Spleen (tissue), 11 donors: ENCODE data around the gene NGRN. TPM values are rescaled to one million over a fixed set of nuclear protein-coding genes. Genes with fewer than 3 reads are reported as not detected.

Experiments
- DNase-seq: peaks from one replicate; pipeline ENCODE4 v3.0.0-alpha.2; 2020
- H3K27ac ChIP-seq, 8 donors: fragments of 200-600 bp; sonication (generic) in 7 of 8; 1 replicate in 4 of 8; 2 replicates in 4 of 8; pipeline versions ENCODE4 v1.5.0 to v1.8.0; 2016 to 2021; ENCODE audit warnings: inconsistent platforms in 4 of 8, mild to moderate bottlenecking in 4 of 8, moderate library complexity in 1 of 8
- H3K27me3 ChIP-seq, 7 donors: fragments of 200-600 bp; sonication (generic) in 6 of 7; replicated peaks in 1 of 7; 1 replicate in 4 of 7; 2 replicates in 3 of 7; pipeline versions ENCODE4 v1.5.0 to v1.8.0; 2016 to 2021; ENCODE audit warnings: inconsistent platforms in 3 of 7, mild to moderate bottlenecking in 1 of 7
- H3K36me3 ChIP-seq, 6 donors: fragments of 200-600 bp; sonication (generic) in 5 of 6; 1 replicate in 4 of 6; 2 replicates in 2 of 6; pipeline versions ENCODE4 v1.5.0 to v1.8.0; 2016 to 2021; ENCODE audit warnings: inconsistent platforms in 2 of 6
- H3K4me1 ChIP-seq, 6 donors: fragments of 200-600 bp; sonication (generic) in 5 of 6; 1 replicate in 3 of 6; 2 replicates in 3 of 6; pipeline versions ENCODE4 v1.5.0 to v1.8.0; 2016 to 2021; ENCODE audit warnings: inconsistent platforms in 3 of 6
- H3K4me3 ChIP-seq, 8 donors: fragments of 200-600 bp; sonication (generic) in 7 of 8; 1 replicate in 4 of 8; 2 replicates in 4 of 8; pipeline versions ENCODE4 v1.5.0 to v1.8.0; 2016 to 2021; ENCODE audit warnings: inconsistent platforms in 4 of 8, mild to moderate bottlenecking in 4 of 8, moderate library complexity in 2 of 8
- H3K9me3 ChIP-seq, 8 donors: fragments of 200-600 bp; sonication (generic) in 7 of 8; 1 replicate in 4 of 8; 2 replicates in 4 of 8; pipeline versions ENCODE4 v1.5.0 to v1.8.0; 2016 to 2021; ENCODE audit warnings: inconsistent platforms in 4 of 8
- CTCF ChIP-seq, 11 experiments: fragments of 200-600 bp in 7 of 11; fragments of 450-650 bp in 4 of 11; sonication (generic) in 4 of 11; IDR thresholded peaks in 8 of 11; conservative IDR thresholded peaks in 3 of 11; 1 replicate in 7 of 11; 2 replicates in 4 of 11; pipeline versions ENCODE4 v1.4.0 to v1.8.0; 2016 to 2021; ENCODE audit warnings: antibody characterized with exemption in 11 of 11, inconsistent platforms in 4 of 11, mild to moderate bottlenecking in 1 of 11
- POLR2A ChIP-seq, 3 donors: fragments of 450-650 bp; IDR thresholded peaks; one replicate each; pipeline ENCODE4 v1.5.1; 2017; ENCODE audit warnings: antibody characterized with exemption in 3 of 3, mild to moderate bottlenecking in 1 of 3
- POLR2AphosphoS5 ChIP-seq, 3 donors: sonication (generic); formaldehyde crosslinking; IDR thresholded peaks; one replicate each; pipeline ENCODE4 v1.5.1; 2017; ENCODE audit warnings: antibody characterized with exemption in 3 of 3
- WGBS, 5 donors: extraction: QIAGEN DNeasy Blood & Tissue Kit in 3 of 5; methylation state at CpG; one replicate each; pipeline versions ENCODE4 v1.1.5 to v1.1.7; 2013 to 2018; 5-methylcytosine and 5-hydroxymethylcytosine counted together
- intact Hi-C: fragments of 100-400 bp; cut with DNase I; formaldehyde crosslinking; loops from one replicate; pipeline ENCODE4 v1.15.0; 2023; ENCODE audit warnings: low total_unique reads
- polyA plus RNA-seq, 3 donors: library from polyadenylated mRNA; stranded (reverse); fragments of 200-250 nt; gene quantifications; one replicate each; pipeline ENCODE4 v1.2.1, GENCODE V29; 2013
- total RNA-seq, 7 donors: library from RNA; depleted of rRNA in 3 of 7; stranded (reverse); fragments of >200 nt in 3 of 7; fragmentation: NEBNext Ultra II Directional in 4 of 7; extraction: Animal tissue kit (Norgen Biotek cat#: 25700) in 4 of 7; gene quantifications; one replicate each; pipeline versions ENCODE4 v1.1.0 to v1.2.1, GENCODE V29; 2016 to 2021
- donor health status: healthy with polysubstance abuse.
- donor health status: DM: no; HTN: no; CAD: no; lungs with moderate emphysema.
- donor health status: DM: no; HTN: no; CAD: no.
- donor health status: Bipolar disorder and iron deficiency.
- donor health status: healthy.
- donor health status: DM: no; HTN: no; CAD: no.
- donor health status: DM: yes; HTN: yes; CAD: no.

Gene NGRN
- total and polyA plus RNA-seq, 10 donors: 27.2 to 53.2 (median 46.6) TPM

GRCh38 chr15:90234096-90234988, 31.1 kb upstream of the NGRN start, which contains the start of gene GDPGP1:
Gene GDPGP1, plus strand, starts transcription at chr15:90234209. Its CDS starts 6,700 bp downstream, at chr15:90240909.
- Histone ChIP-seq H3K27ac (peak within 1 kb of the TSS; percentile 91 to 99 (median 96)), H3K36me3 (peaks cover 0 to 63% (median 37%) of the 10 kb centered on the region in 6 donors), H3K27me3 (no peaks in the 10 kb centered on the region), H3K9me3 (no peaks in the 10 kb centered on the region), H3K4me3 (peak within 1 kb of the TSS; percentile 68 to 99 (median 91)), H3K4me1 (peaks cover 32 to 60% (median 50%) of the 10 kb centered on the region in 6 donors)
- DNase-seq: no peak
- intact Hi-C loops: no loop called here
- TF ChIP-seq POLR2AphosphoS5 (IDR thresholded peaks at IDR 0.05): peak; percentile 94 to 97 (median 95)
- peak in 1 of 11 experiments; percentile 31 for TF ChIP-seq CTCF (IDR thresholded peaks at IDR 0.05 in 8 of 11, conservative IDR thresholded peaks at IDR 0.05 in 3 of 11)
- TF ChIP-seq POLR2A (IDR thresholded peaks at IDR 0.05): peak; percentile 49 to 76 (median 52)
- WGBS, 5 donors: 3 to 17% (median 9%) methylated on average over 14 to 49 of the region's 49 CpGs

GRCh38 chr15:90239371-90239770, 26.1 kb upstream of the NGRN start:
- no peak for DNase-seq
- no peak overlapping the region for H3K4me3 ChIP-seq
- intact Hi-C loops: no loop called here
- WGBS, 5 donors: 80 to 91% (median 86%) methylated on average over 3 of the region's 3 CpGs
- peaks cover 0 to 63% (median 34%) of the 10 kb centered on the region in 6 donors for H3K36me3 ChIP-seq
- TF ChIP-seq POLR2AphosphoS5 (IDR thresholded peaks at IDR 0.05) (no peak), POLR2A (IDR thresholded peaks at IDR 0.05) (no peak), CTCF (IDR thresholded peaks at IDR 0.05 in 8 of 11, conservative IDR thresholded peaks at IDR 0.05 in 3 of 11) (no peak)
- peaks cover 6 to 17% (median 8%) of the 10 kb centered on the region in 6 donors for H3K4me1 ChIP-seq
- H3K27me3 ChIP-seq: no peaks in the 10 kb centered on the region
- no peak overlapping the region for H3K27ac ChIP-seq
- no peaks in the 10 kb centered on the region for H3K9me3 ChIP-seq

GRCh38 chr15:90240856-90241255, 24.6 kb upstream of the NGRN start:
- Histone ChIP-seq H3K9me3 (no peaks in the 10 kb centered on the region), H3K27me3 (no peaks in the 10 kb centered on the region), H3K4me3 (no peak overlapping the region), H3K27ac (no peak overlapping the region), H3K36me3 (peaks cover 0 to 60% (median 32%) of the 10 kb centered on the region in 6 donors), H3K4me1 (peaks cover 0 to 2% (median 0%) of the 10 kb centered on the region in 6 donors)
- WGBS, 5 donors: 89 to 95% (median 91%) methylated on average over 1 to 8 of the region's 8 CpGs
- intact Hi-C loops: no loop called here
- no peak for DNase-seq
- TF ChIP-seq POLR2AphosphoS5 (IDR thresholded peaks at IDR 0.05) (no peak), CTCF (IDR thresholded peaks at IDR 0.05 in 8 of 11, conservative IDR thresholded peaks at IDR 0.05 in 3 of 11) (no peak), POLR2A (IDR thresholded peaks at IDR 0.05) (no peak)
